Measurements from ENCODE around the gene GAS6.

DNA sequence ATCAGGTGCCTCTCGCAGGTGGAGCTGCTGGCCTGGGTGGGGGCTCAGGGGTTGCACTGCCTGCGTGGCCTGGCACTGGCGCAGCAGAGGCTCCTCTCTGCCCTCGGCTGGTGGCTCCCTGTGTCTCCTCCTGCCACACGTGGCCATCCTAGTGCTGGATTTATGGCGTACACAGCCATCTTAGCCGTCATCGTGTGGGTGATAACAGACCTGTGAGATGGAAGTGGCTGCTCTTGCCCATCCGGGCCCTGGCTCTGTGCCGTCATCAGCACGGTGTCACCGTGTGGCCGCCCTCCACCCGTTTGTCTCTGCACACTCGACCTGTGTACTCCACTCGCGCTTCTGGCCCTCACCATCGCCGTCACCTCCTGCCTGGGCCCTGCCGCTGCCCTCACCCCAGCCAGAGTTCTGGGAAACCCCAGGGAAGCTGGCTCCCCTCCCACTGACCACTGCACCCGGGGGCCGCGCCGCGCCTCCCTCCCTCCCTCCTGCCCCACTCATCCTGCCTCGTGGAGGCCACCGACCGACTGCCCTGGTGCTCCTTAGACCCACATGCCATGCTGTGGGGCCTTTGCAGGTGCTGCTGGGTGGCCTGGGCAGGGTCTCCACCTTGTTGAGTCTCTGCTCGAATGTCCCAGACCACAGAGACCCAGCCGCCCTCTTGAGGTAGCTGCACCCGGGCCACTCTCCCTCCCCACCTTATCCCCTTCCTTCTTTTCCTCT is 75.3 kb downstream of the GAS6 start:
- TF ChIP-seq POLR2AphosphoS5 (IDR thresholded peaks at IDR 0.05; ENCODE audit: low read depth, low read length) (no peak), POLR2A (IDR thresholded peaks at IDR 0.05; ENCODE audit: low read depth, low read length) (no peak), PAX5 (IDR thresholded peaks at IDR 0.05; ENCODE audit: insufficient read depth, low read length, severe bottlenecking) (no peak), TAF1 (IDR thresholded peaks at IDR 0.05; ENCODE audit: low read depth, low read length) (no peak), POU2F2 (IDR thresholded peaks at IDR 0.05; ENCODE audit: low read depth, low read length) (no peak)
